ENCODE data around the gene G3BP1.

Gene G3BP1

GRCh38 chr5:151757233-151758140 lies 14.3 kb upstream of the G3BP1 start:
- TF ChIP-seq CTCF (conservative IDR thresholded peaks at IDR 0.05; ENCODE audit: low read length) = no peak
- no peak for TF ChIP-seq EZH2phosphoT487 (IDR thresholded peaks at IDR 0.05; ENCODE audit: borderline replicate concordance)
- Histone ChIP-seq H3K4me3 (ENCODE audit: low read length, poor library complexity, severe bottlenecking) (peak overlapping the region; percentile 94), H3K27me3 (ENCODE audit: insufficient read depth, low read length, poor library complexity, severe bottlenecking) (no peaks in the 10 kb centered on the region), H3K4me2 (ENCODE audit: low read depth, low read length, poor library complexity, severe bottlenecking) (peak overlapping the region; percentile 77), H4K20me1 (ENCODE audit: insufficient read depth, low read length, poor library complexity, severe bottlenecking) (no peaks in the 10 kb centered on the region), H3K79me2 (ENCODE audit: insufficient read depth, low read length) (peaks cover 20% of the 10 kb centered on the region), H2AFZ (ENCODE audit: low read length) (peak overlapping the region; percentile 90), H3K9ac (ENCODE audit: low read depth, low read length, poor library complexity, severe bottlenecking) (peak overlapping the region; percentile 93), H3K4me1 (ENCODE audit: insufficient read depth, low read length, poor library complexity, severe bottlenecking) (peaks cover 28% of the 10 kb centered on the region), H3K36me3 (ENCODE audit: insufficient read depth, low read length) (no peaks in the 10 kb centered on the region), H3K9me3 (ENCODE audit: insufficient read depth, low read depth, low read length) (no peaks in the 10 kb centered on the region), H3K9me2 (replicated peaks; ENCODE audit: low read depth, low read length) (no peaks in the 10 kb centered on the region), H3F3A (ENCODE audit: low read depth) (0 out of 2 replicates have a peak, but pooled peaks cover 2% of the 10 kb centered on the region)

GRCh38 chr5:151758141-151758429 lies 13.7 kb upstream of the G3BP1 start:
- Histone ChIP-seq H3K36me3 (ENCODE audit: insufficient read depth, low read length) (no peaks in the 10 kb centered on the region), H3K9me2 (replicated peaks; ENCODE audit: low read depth, low read length) (no peaks in the 10 kb centered on the region), H4K20me1 (ENCODE audit: insufficient read depth, low read length, poor library complexity, severe bottlenecking) (no peaks in the 10 kb centered on the region), H3K27me3 (ENCODE audit: insufficient read depth, low read length, poor library complexity, severe bottlenecking) (no peaks in the 10 kb centered on the region), H3K4me2 (ENCODE audit: low read depth, low read length, poor library complexity, severe bottlenecking) (peak overlapping the region; percentile 77), H3K9ac (ENCODE audit: low read depth, low read length, poor library complexity, severe bottlenecking) (peak overlapping the region; percentile 93), H3F3A (ENCODE audit: low read depth) (0 out of 2 replicates have a peak, but pooled peaks cover 2% of the 10 kb centered on the region), H2AFZ (ENCODE audit: low read length) (peak overlapping the region; percentile 90), H3K4me1 (ENCODE audit: insufficient read depth, low read length, poor library complexity, severe bottlenecking) (peaks cover 28% of the 10 kb centered on the region), H3K9me3 (ENCODE audit: insufficient read depth, low read depth, low read length) (no peaks in the 10 kb centered on the region), H3K4me3 (ENCODE audit: low read length, poor library complexity, severe bottlenecking) (peak overlapping the region; percentile 94), H3K79me2 (ENCODE audit: insufficient read depth, low read length) (peaks cover 20% of the 10 kb centered on the region)
- TF ChIP-seq EZH2phosphoT487 (IDR thresholded peaks at IDR 0.05; ENCODE audit: borderline replicate concordance) (no peak), CTCF (conservative IDR thresholded peaks at IDR 0.05; ENCODE audit: low read length) (0 out of 2 replicates have a peak, but pooled peaks have one; percentile 5)

GRCh38 chr5:151758430-151759241 lies 13.1 kb upstream of the G3BP1 start, which contains the start of gene ATOX1:
TSS of gene ATOX1 (minus strand) at chr5:151758631. CDS start at chr5:151758551, 80 bp downstream.
- Histone ChIP-seq H3K36me3 (ENCODE audit: insufficient read depth, low read length) (no peaks in the 10 kb centered on the region), H3K4me3 (ENCODE audit: low read length, poor library complexity, severe bottlenecking) (peak within 1 kb of the TSS; percentile 94), H3K9me2 (replicated peaks; ENCODE audit: low read depth, low read length) (no peaks in the 10 kb centered on the region), H3K27me3 (ENCODE audit: insufficient read depth, low read length, poor library complexity, severe bottlenecking) (no peaks in the 10 kb centered on the region), H4K20me1 (ENCODE audit: insufficient read depth, low read length, poor library complexity, severe bottlenecking) (no peaks in the 10 kb centered on the region), H2AFZ (ENCODE audit: low read length) (peak within 1 kb of the TSS; percentile 90), H3K4me2 (ENCODE audit: low read depth, low read length, poor library complexity, severe bottlenecking) (peak within 1 kb of the TSS; percentile 77), H3K9ac (ENCODE audit: low read depth, low read length, poor library complexity, severe bottlenecking) (peak within 1 kb of the TSS; percentile 93), H3K9me3 (ENCODE audit: insufficient read depth, low read depth, low read length) (no peaks in the 10 kb centered on the region), H3F3A (ENCODE audit: low read depth) (0 out of 2 replicates have a peak, but pooled peaks cover 2% of the 10 kb centered on the region), H3K4me1 (ENCODE audit: insufficient read depth, low read length, poor library complexity, severe bottlenecking) (peaks cover 28% of the 10 kb centered on the region), H3K79me2 (ENCODE audit: insufficient read depth, low read length) (peaks cover 20% of the 10 kb centered on the region)
- TF ChIP-seq EZH2phosphoT487 (IDR thresholded peaks at IDR 0.05; ENCODE audit: borderline replicate concordance) (no peak), CTCF (conservative IDR thresholded peaks at IDR 0.05; ENCODE audit: low read length) (no peak)

All from Loucy (cell line).